Measurements from ENCODE around the gene OR1M1.

OR1M1 gene

DNA sequence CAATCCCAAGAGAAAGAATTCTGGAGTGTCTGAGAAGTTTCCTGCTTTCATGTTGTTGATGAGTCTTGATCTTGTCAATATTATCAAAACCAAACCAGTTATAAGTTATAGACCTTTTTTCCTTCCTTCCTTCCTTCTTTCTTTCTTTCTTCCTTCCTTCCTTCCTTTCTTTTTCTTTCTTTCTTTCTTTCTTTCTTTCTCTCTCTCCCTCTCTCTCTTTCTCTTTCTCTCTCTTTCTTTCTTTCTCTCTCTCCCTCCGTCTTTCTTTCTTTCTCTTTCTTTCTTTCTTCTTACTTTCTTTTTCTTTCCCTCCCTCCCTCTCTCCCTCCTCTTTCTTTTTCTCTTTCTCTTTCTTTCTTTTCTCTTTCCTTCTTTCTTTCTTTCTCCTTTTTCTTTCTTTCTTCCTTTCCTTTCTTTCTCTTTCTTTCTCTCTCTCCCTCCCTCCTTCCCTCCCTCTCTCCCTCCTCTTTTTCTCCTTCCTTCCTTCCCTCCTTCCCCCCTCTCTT lies 40.1 kb downstream of the OR1M1 start, which contains the start of gene OR7G3:
OR7G3 (minus strand) TSS at position 51 of the 506 bp plus-strand sequence; CDS start at position 51, 0 bp downstream.
- H3K9me2 ChIP-seq (replicated peaks; ENCODE audit: control insufficient read depth, low read length), result no peaks in the 10 kb centered on the region
- no peaks in the 10 kb centered on the region for H3F3A ChIP-seq (ENCODE audit: control insufficient read depth, insufficient read depth)
- no peak within 1 kb of the TSS for H3K4me3 ChIP-seq (ENCODE audit: low read length)
- no peaks in the 10 kb centered on the region for H3K36me3 ChIP-seq (ENCODE audit: control insufficient read depth, low read length)
- H3K27ac ChIP-seq (ENCODE audit: low read depth, low read length), result no peak within 1 kb of the TSS
- H3K27me3 ChIP-seq (ENCODE audit: control insufficient read depth, low read length), result no peaks in the 10 kb centered on the region
- H3K4me2 ChIP-seq (ENCODE audit: low read length), result no peak within 1 kb of the TSS
- H3K9me3 ChIP-seq (ENCODE audit: control insufficient read depth, insufficient read depth, low read length), result no peaks in the 10 kb centered on the region
- no peaks in the 10 kb centered on the region for H4K20me1 ChIP-seq (ENCODE audit: control insufficient read depth, insufficient read depth, low read depth, low read length)
- H3K4me1 ChIP-seq (ENCODE audit: control insufficient read depth, low read length), result no peaks in the 10 kb centered on the region
- TF ChIP-seq EZH2phosphoT487 (IDR thresholded peaks at IDR 0.05; ENCODE audit: borderline replicate concordance, low read length), result no peak
- TF ChIP-seq, protein P1, sequence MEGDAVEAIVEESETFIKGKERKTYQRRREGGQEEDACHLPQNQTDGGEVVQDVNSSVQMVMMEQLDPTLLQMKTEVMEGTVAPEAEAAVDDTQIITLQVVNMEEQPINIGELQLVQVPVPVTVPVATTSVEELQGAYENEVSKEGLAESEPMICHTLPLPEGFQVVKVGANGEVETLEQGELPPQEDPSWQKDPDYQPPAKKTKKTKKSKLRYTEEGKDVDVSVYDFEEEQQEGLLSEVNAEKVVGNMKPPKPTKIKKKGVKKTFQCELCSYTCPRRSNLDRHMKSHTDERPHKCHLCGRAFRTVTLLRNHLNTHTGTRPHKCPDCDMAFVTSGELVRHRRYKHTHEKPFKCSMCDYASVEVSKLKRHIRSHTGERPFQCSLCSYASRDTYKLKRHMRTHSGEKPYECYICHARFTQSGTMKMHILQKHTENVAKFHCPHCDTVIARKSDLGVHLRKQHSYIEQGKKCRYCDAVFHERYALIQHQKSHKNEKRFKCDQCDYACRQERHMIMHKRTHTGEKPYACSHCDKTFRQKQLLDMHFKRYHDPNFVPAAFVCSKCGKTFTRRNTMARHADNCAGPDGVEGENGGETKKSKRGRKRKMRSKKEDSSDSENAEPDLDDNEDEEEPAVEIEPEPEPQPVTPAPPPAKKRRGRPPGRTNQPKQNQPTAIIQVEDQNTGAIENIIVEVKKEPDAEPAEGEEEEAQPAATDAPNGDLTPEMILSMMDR (IDR thresholded peaks at IDR 0.05; ENCODE audit: low read depth, low read length, poor library complexity, severe bottlenecking), result no peak
- H3K79me2 ChIP-seq (ENCODE audit: control insufficient read depth, low read length), result no peaks in the 10 kb centered on the region

DNA sequence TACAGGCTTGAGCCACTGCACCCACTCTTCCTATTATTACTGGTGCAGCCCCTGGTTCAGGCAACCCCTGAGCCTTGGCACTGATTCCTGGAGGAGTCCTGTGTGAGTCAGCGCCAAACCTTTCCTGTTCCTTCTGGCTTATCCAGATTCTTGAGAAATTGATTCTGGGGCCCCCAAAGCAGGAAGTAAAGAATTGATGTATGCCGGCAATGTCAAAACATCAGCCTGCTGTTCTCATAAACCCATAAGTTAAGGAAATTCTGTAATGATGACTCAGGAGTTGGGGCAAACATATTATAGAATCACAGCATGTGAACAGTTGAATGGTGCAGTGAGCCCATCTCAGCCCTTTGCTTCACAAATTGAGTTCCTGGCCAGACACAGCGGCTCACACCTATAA lies 41.3 kb downstream of the OR1M1 start:
- Histone ChIP-seq H3K9me2 (replicated peaks; ENCODE audit: control insufficient read depth, low read length) (no peaks in the 10 kb centered on the region), H3K4me2 (ENCODE audit: low read length) (no peak overlapping the region), H3F3A (ENCODE audit: control insufficient read depth, insufficient read depth) (no peaks in the 10 kb centered on the region), H3K9me3 (ENCODE audit: control insufficient read depth, insufficient read depth, low read length) (no peaks in the 10 kb centered on the region), H3K4me3 (ENCODE audit: low read length) (no peak overlapping the region), H4K20me1 (ENCODE audit: control insufficient read depth, insufficient read depth, low read depth, low read length) (no peaks in the 10 kb centered on the region), H3K27me3 (ENCODE audit: control insufficient read depth, low read length) (no peaks in the 10 kb centered on the region), H3K79me2 (ENCODE audit: control insufficient read depth, low read length) (no peaks in the 10 kb centered on the region), H3K27ac (ENCODE audit: low read depth, low read length) (no peak overlapping the region), H3K36me3 (ENCODE audit: control insufficient read depth, low read length) (no peaks in the 10 kb centered on the region), H3K4me1 (ENCODE audit: control insufficient read depth, low read length) (no peaks in the 10 kb centered on the region)
- TF ChIP-seq, protein P1 (IDR thresholded peaks at IDR 0.05; ENCODE audit: low read depth, low read length, poor library complexity, severe bottlenecking), result no peak
- TF ChIP-seq EZH2phosphoT487 (IDR thresholded peaks at IDR 0.05; ENCODE audit: borderline replicate concordance, low read length), result no peak

DNA sequence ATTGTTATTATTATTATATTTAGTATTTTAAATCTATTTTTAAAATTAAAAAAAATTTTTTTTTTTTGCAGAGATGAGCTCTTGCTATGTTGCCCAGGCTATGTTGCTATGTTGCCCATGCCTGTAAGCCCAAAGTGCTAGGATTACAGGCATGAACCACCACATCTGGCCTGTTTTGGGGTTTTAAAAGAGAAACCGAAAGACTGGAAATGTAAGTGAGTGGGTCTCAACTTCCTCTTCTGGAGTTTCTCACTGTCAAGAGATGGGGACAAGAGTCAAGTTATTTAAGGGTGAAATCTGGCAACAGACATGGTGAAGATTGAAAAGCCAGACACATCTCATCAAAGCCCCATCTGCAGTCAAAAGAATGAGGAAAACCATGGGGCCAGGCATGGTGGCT lies 44.1 kb downstream of the OR1M1 start:
- Histone ChIP-seq H3K9me3 (ENCODE audit: control insufficient read depth, insufficient read depth, low read length) (no peaks in the 10 kb centered on the region), H3K36me3 (ENCODE audit: control insufficient read depth, low read length) (no peaks in the 10 kb centered on the region), H3K27ac (ENCODE audit: low read depth, low read length) (no peak overlapping the region), H3K4me3 (ENCODE audit: low read length) (no peak overlapping the region), H3K79me2 (ENCODE audit: control insufficient read depth, low read length) (no peaks in the 10 kb centered on the region), H3K9me2 (replicated peaks; ENCODE audit: control insufficient read depth, low read length) (no peaks in the 10 kb centered on the region), H3F3A (ENCODE audit: control insufficient read depth, insufficient read depth) (no peaks in the 10 kb centered on the region), H4K20me1 (ENCODE audit: control insufficient read depth, insufficient read depth, low read depth, low read length) (no peaks in the 10 kb centered on the region), H3K4me1 (ENCODE audit: control insufficient read depth, low read length) (no peaks in the 10 kb centered on the region), H3K27me3 (ENCODE audit: control insufficient read depth, low read length) (no peaks in the 10 kb centered on the region), H3K4me2 (ENCODE audit: low read length) (no peak overlapping the region)
- TF ChIP-seq, protein P1 (IDR thresholded peaks at IDR 0.05; ENCODE audit: low read depth, low read length, poor library complexity, severe bottlenecking), result no peak
- TF ChIP-seq EZH2phosphoT487 (IDR thresholded peaks at IDR 0.05; ENCODE audit: borderline replicate concordance, low read length), result no peak

Measured in DOHH2 (cell line).